Eye (tissue), 1 donor: ENCODE data around the gene KLHDC8B.

Experiments used
- DNase-seq: peaks from one replicate; pipeline ENCODE4 v3.0.0-alpha.2; 2015

The KLHDC8B gene

GRCh38 chr3:49171119-49171774, at the start of gene KLHDC8B:
Gene KLHDC8B (plus strand): TSS chr3:49171598. CDS start chr3:49172770, 1,172 bp downstream.
- DNase-seq = peak; percentile 95

GRCh38 chr3:49122022-49122421, 49.4 kb upstream of the KLHDC8B start:
- no peak for DNase-seq

- DNase-seq = no peak
Measured at GRCh38 chr3:49122451-49122850, 48.9 kb upstream of the KLHDC8B start.

- no peak for DNase-seq
Measured at GRCh38 chr3:49122886-49123545, 48.4 kb upstream of the KLHDC8B start.

GRCh38 chr3:49123687-49124086, 47.7 kb upstream of the KLHDC8B start:
- no peak for DNase-seq

- no peak for DNase-seq
Measured at GRCh38 chr3:49124203-49124602, 47.2 kb upstream of the KLHDC8B start.

- no peak for DNase-seq
Measured at GRCh38 chr3:49124991-49125670, 46.3 kb upstream of the KLHDC8B start.

GRCh38 chr3:49131040-49131439, 40.4 kb upstream of the KLHDC8B start:
- no peak for DNase-seq

GRCh38 chr3:49131576-49131975, 39.8 kb upstream of the KLHDC8B start:
- no peak for DNase-seq

GRCh38 chr3:49132073-49132436, 39.3 kb upstream of the KLHDC8B start:
- no peak for DNase-seq

GRCh38 chr3:49132437-49133225, 38.8 kb upstream of the KLHDC8B start, which contains the start of gene LAMB2:
Gene LAMB2 (minus strand): TSS chr3:49133050. CDS start chr3:49132867, 183 bp downstream.
- DNase-seq = peak; percentile 92

GRCh38 chr3:49133226-49133951, 38.0 kb upstream of the KLHDC8B start:
- DNase-seq = peak; percentile 94

GRCh38 chr3:49134471-49135265, 36.7 kb upstream of the KLHDC8B start:
- no peak for DNase-seq

- no peak for DNase-seq
Measured at GRCh38 chr3:49135499-49135898, 35.9 kb upstream of the KLHDC8B start.

GRCh38 chr3:49140080-49140479, 31.3 kb upstream of the KLHDC8B start:
- DNase-seq = no peak

- no peak for DNase-seq
Measured at GRCh38 chr3:49148159-49148558, 23.2 kb upstream of the KLHDC8B start.

GRCh38 chr3:49151610-49152009, 19.8 kb upstream of the KLHDC8B start:
- DNase-seq = no peak

- DNase-seq = no peak
Measured at GRCh38 chr3:49153349-49153912, 18.0 kb upstream of the KLHDC8B start.

- DNase-seq = no peak
Measured at GRCh38 chr3:49157289-49157688, 14.1 kb upstream of the KLHDC8B start.

- DNase-seq = peak; percentile 48
Measured at GRCh38 chr3:49158103-49158709, 13.2 kb upstream of the KLHDC8B start.

- no peak for DNase-seq
Measured at GRCh38 chr3:49158792-49159191, 12.6 kb upstream of the KLHDC8B start.
